ENCODE results near the gene KHDC3L.

The KHDC3L gene

DNA sequence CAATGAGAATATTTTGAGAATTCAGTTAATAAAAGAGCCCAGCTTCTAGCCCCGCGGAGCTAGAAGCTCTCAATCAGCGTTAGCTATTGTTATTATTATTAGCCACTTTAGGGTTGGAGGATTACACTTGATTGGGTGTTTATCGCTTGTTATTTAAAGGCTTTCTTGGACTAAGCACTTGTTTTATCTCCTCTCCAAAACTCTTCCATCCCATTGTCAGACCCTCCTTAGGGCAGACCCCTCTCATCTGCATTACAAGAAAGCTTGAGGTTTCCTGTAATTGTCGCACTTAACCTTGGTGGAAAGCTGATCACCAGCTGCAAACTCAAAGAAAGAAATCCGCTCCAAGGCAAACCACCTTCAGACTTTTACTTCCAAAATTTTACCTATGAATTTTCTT, 13.1 kb upstream of the KHDC3L start:
- H2AFZ ChIP-seq (ENCODE audit: low read length) = no peak overlapping the region
- TF ChIP-seq, protein P1, sequence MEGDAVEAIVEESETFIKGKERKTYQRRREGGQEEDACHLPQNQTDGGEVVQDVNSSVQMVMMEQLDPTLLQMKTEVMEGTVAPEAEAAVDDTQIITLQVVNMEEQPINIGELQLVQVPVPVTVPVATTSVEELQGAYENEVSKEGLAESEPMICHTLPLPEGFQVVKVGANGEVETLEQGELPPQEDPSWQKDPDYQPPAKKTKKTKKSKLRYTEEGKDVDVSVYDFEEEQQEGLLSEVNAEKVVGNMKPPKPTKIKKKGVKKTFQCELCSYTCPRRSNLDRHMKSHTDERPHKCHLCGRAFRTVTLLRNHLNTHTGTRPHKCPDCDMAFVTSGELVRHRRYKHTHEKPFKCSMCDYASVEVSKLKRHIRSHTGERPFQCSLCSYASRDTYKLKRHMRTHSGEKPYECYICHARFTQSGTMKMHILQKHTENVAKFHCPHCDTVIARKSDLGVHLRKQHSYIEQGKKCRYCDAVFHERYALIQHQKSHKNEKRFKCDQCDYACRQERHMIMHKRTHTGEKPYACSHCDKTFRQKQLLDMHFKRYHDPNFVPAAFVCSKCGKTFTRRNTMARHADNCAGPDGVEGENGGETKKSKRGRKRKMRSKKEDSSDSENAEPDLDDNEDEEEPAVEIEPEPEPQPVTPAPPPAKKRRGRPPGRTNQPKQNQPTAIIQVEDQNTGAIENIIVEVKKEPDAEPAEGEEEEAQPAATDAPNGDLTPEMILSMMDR (conservative IDR thresholded peaks at IDR 0.05; ENCODE audit: low read length) = no peak
- TF ChIP-seq EZH2phosphoT487 (IDR thresholded peaks at IDR 0.05; ENCODE audit: borderline replicate concordance) = no peak
- no peaks in the 10 kb centered on the region for H3K79me2 ChIP-seq (ENCODE audit: insufficient read depth, low read length)
- no peaks in the 10 kb centered on the region for H4K20me1 ChIP-seq (ENCODE audit: insufficient read depth, low read length, poor library complexity, severe bottlenecking)
- no peaks in the 10 kb centered on the region for H3K4me1 ChIP-seq (ENCODE audit: insufficient read depth, low read length, poor library complexity, severe bottlenecking)
- H3F3A ChIP-seq (ENCODE audit: low read depth) = no peaks in the 10 kb centered on the region
- no peaks in the 10 kb centered on the region for H3K9me3 ChIP-seq (ENCODE audit: insufficient read depth, low read depth, low read length)
- no peaks in the 10 kb centered on the region for H3K36me3 ChIP-seq (ENCODE audit: insufficient read depth, low read length)
- H3K4me3 ChIP-seq (ENCODE audit: low read length, poor library complexity, severe bottlenecking) = no peak overlapping the region
- H3K4me2 ChIP-seq (ENCODE audit: low read depth, low read length, poor library complexity, severe bottlenecking) = no peak overlapping the region
- H3K27me3 ChIP-seq (ENCODE audit: insufficient read depth, low read length, poor library complexity, severe bottlenecking) = no peaks in the 10 kb centered on the region
- H3K9ac ChIP-seq (ENCODE audit: low read depth, low read length, poor library complexity, severe bottlenecking) = no peak overlapping the region
- no peaks in the 10 kb centered on the region for H3K9me2 ChIP-seq (replicated peaks; ENCODE audit: low read depth, low read length)

DNA sequence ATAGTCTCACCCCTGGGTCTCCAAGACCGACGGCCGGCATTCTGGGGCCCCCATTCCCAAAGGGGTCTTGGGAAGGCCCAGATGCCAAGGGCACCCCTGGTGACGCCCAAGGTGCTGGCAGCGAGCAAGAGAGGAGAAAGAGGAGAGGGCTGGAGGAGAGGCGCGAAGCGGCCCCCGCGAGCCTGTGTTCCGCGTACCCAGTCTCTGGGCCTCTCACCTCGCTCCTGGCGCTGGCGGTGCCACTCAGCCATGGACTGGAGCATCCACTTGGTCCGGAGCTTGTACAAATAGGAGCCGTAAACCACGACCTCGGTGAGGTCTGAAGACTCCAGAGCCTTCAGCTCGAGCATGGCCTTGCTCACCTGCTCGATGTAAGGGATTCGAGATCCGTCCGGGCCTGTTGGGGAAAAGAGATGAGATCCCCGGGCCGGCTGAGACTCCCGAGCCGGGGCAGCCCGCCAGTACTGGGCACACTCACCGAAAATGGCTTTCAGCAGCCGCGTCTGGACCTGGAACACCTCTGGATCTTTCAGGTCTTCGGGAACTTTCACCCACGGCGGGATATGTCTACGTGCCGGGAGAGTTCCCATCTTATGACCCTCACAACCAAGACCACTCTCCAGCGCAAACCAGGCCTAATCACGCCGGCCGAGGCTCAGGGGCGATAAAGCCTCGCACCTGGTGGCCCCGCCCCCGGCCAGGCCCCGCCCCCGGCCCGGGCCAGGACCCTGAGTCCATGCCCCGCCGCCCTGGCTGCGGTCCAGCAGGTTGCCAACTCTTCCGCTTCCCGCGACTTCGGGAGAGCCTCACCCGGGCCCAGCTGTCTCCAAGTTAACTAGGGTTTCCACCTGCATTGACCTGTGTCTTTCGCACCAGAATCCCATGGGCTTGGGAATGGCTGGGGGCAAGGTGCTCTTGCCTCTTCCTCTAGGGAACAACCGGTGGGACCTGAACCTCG, 8.5 kb upstream of the KHDC3L start, which contains the start of gene DPPA5:
Gene DPPA5, minus strand, starts transcription at position 641 of the 958 bp plus-strand sequence. Its CDS starts 51 bp downstream, at position 590.
- H3K9ac ChIP-seq (ENCODE audit: low read depth, low read length, poor library complexity, severe bottlenecking) = no peak within 1 kb of the TSS

DNA sequence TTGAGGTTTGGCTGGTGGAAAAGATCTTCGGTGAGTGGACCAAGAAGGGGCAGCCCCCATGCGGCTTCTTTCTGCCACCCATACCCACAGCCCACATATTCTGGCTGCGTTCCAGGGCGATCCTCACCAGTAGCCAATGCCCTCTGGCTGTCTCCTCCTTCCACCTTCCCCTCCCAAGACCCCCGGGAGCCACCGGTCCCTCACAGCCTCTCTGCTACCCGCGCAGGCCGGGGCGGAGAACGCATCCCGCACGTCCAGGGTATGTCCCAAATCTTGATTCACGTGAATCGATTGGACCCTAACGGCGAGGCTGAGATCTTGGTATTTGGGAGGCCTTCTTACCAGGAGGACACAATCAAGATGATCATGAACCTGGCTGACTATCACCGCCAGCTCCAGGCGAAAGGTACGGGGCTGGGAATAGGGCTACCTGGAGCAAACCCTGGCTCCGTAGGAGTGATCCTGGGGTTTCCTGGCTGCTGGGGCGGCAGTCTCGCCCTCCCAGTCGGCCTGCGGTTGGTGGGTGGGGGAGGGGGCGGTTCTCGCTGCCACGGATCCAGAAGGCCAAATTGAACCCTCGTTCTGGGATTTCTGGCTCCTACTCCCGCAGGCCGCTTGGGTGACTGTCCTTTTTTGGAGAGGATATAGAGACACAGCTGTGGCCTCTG, 545 bp downstream of the KHDC3L start:
- no peaks in the 10 kb centered on the region for H3K36me3 ChIP-seq (ENCODE audit: insufficient read depth, low read length)
- no peaks in the 10 kb centered on the region for H3F3A ChIP-seq (ENCODE audit: low read depth)
- no peaks in the 10 kb centered on the region for H3K79me2 ChIP-seq (ENCODE audit: insufficient read depth, low read length)
- no peaks in the 10 kb centered on the region for H3K9me3 ChIP-seq (ENCODE audit: insufficient read depth, low read depth, low read length)
- H3K4me2 ChIP-seq (ENCODE audit: low read depth, low read length, poor library complexity, severe bottlenecking) = no peak overlapping the region
- H4K20me1 ChIP-seq (ENCODE audit: insufficient read depth, low read length, poor library complexity, severe bottlenecking) = no peaks in the 10 kb centered on the region
- H2AFZ ChIP-seq (ENCODE audit: low read length) = no peak overlapping the region
- no peaks in the 10 kb centered on the region for H3K4me1 ChIP-seq (ENCODE audit: insufficient read depth, low read length, poor library complexity, severe bottlenecking)
- no peak overlapping the region for H3K9ac ChIP-seq (ENCODE audit: low read depth, low read length, poor library complexity, severe bottlenecking)
- H3K27me3 ChIP-seq (ENCODE audit: insufficient read depth, low read length, poor library complexity, severe bottlenecking) = no peaks in the 10 kb centered on the region
- no peaks in the 10 kb centered on the region for H3K9me2 ChIP-seq (replicated peaks; ENCODE audit: low read depth, low read length)
- no peak overlapping the region for H3K4me3 ChIP-seq (ENCODE audit: low read length, poor library complexity, severe bottlenecking)
- TF ChIP-seq EZH2phosphoT487 (IDR thresholded peaks at IDR 0.05; ENCODE audit: borderline replicate concordance) = no peak
- TF ChIP-seq, protein P1 (conservative IDR thresholded peaks at IDR 0.05; ENCODE audit: low read length) = no peak

More for the DNA sequence above, 8.5 kb upstream of the KHDC3L start, which contains the start of gene DPPA5:
- no peaks in the 10 kb centered on the region for H3K36me3 ChIP-seq (ENCODE audit: insufficient read depth, low read length)
- no peaks in the 10 kb centered on the region for H3K4me1 ChIP-seq (ENCODE audit: insufficient read depth, low read length, poor library complexity, severe bottlenecking)
- H3K4me3 ChIP-seq (ENCODE audit: low read length, poor library complexity, severe bottlenecking) = no peak within 1 kb of the TSS
- no peaks in the 10 kb centered on the region for H3K79me2 ChIP-seq (ENCODE audit: insufficient read depth, low read length)
- no peaks in the 10 kb centered on the region for H3F3A ChIP-seq (ENCODE audit: low read depth)
- no peaks in the 10 kb centered on the region for H3K9me2 ChIP-seq (replicated peaks; ENCODE audit: low read depth, low read length)
- H3K4me2 ChIP-seq (ENCODE audit: low read depth, low read length, poor library complexity, severe bottlenecking) = no peak within 1 kb of the TSS
- H2AFZ ChIP-seq (ENCODE audit: low read length) = no peak within 1 kb of the TSS
- no peaks in the 10 kb centered on the region for H3K9me3 ChIP-seq (ENCODE audit: insufficient read depth, low read depth, low read length)
- TF ChIP-seq, protein P1 (conservative IDR thresholded peaks at IDR 0.05; ENCODE audit: low read length) = no peak
- no peak for TF ChIP-seq EZH2phosphoT487 (IDR thresholded peaks at IDR 0.05; ENCODE audit: borderline replicate concordance)
- H4K20me1 ChIP-seq (ENCODE audit: insufficient read depth, low read length, poor library complexity, severe bottlenecking) = no peaks in the 10 kb centered on the region
- no peaks in the 10 kb centered on the region for H3K27me3 ChIP-seq (ENCODE audit: insufficient read depth, low read length, poor library complexity, severe bottlenecking)
